D721Med (cell line): ENCODE measurements around the gene DIP2B.

Experiments
- DNase-seq: peaks from one replicate; pipeline ENCODE4 v3.0.0; 2011; ENCODE audit warnings: low spot score; ENCODE audit not compliant: insufficient read length
- FAIRE-seq: peaks from 2 replicates; lab custom pipeline; 2011; peaks lifted over from hg19 to GRCh38; lab: Jason Lieb, UNC
- CTCF ChIP-seq: IDR thresholded peaks from 2 replicates; pipeline ENCODE4 v1.5.1; 2012; ENCODE audit warnings: mild to moderate bottlenecking, control low read depth; ENCODE audit not compliant: insufficient read depth; ENCODE audit errors: missing control alignments

Gene DIP2B

GRCh38 chr12:50562520-50563433 is 58.0 kb downstream of the DIP2B start:
- no peak for TF ChIP-seq CTCF
- no peak for FAIRE-seq
- DNase-seq = no peak

- TF ChIP-seq CTCF = no peak
- FAIRE-seq (no peak), DNase-seq (no peak)
These were observed 58.6 kb downstream of the DIP2B start for GRCh38 chr12:50563434-50563787.

DNA sequence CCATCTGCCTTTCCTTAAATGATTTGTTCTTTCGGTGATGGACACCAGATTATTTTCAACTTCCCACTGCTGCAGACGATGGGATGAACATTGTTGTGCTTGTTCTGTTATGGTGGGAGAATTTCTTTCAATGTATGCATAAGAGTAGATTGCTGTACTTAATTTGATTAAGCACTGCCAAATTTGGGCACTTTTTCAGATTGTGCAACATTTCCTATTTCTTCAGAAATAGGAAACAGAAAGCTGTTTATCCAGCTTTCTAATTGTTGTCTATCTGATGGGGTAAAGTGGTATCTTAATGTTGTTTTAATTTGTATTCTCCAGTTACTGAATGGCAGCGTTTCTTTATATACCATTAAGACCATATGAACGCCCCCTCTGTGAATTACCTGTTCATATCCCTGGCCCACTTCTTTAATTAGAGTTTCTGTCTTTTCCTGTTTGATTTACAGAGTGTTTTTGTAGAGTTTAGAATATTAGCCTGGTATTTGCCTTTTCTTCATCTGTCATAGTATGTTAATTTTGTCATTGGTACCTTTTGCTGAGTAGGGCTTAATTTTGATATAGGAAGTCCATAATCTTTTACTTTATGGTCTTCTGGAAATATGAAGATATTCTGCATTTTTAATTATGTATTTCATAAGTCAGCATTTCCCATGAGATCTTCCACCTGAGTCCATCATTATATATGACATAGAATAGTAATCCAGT is 59.6 kb downstream of the DIP2B start:
- DNase-seq (no peak), FAIRE-seq (no peak)
- no peak for TF ChIP-seq CTCF

DNA sequence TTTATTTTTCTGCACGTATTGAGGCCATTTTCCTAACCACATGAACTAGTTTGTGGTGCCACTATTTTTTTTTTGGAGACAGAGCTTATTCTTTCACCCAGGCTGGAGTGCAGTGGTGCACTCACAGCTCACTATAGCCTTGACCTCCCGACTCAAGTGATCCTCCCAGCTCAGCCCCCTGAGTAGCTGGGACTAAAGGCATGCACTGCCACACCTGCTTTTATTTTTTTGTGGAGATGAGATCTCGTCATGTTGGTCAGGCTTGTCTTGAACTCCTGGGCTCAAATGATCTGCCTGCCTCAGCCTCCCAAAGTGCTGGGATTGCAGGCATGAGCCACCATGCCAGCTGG is 60.1 kb downstream of the DIP2B start:
- FAIRE-seq (no peak), DNase-seq (no peak)

GRCh38 chr12:50566066-50566465 is 61.3 kb downstream of the DIP2B start:
- no peak for TF ChIP-seq CTCF
- DNase-seq (no peak), FAIRE-seq (no peak)

More for the DNA sequence above, 60.1 kb downstream of the DIP2B start:
- TF ChIP-seq CTCF = no peak

DNA sequence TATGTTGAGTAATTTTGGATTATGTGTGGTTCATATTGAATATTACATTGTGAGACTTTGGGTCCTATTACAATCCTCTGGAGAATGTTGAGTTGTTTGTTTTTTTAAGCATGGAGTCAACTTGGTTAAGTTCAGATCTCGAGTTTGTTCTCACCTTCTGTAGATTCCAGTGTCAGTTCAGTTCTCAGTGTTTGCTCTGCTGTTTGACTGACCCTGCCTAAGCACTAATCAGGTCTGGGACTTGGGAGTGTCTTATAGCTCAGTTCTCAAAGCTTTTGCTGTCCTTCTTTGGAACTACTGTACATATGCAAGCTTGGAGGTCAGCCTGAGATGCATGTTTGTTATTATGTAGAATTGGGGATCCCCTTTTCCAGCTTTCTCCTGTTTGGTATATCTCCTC is 63.1 kb downstream of the DIP2B start:
- TF ChIP-seq CTCF = no peak
- no peak for FAIRE-seq

More for the DNA sequence above, 63.1 kb downstream of the DIP2B start:
- DNase-seq = no peak
